ENCODE data around the gene QTRT2.

QTRT2 gene

DNA sequence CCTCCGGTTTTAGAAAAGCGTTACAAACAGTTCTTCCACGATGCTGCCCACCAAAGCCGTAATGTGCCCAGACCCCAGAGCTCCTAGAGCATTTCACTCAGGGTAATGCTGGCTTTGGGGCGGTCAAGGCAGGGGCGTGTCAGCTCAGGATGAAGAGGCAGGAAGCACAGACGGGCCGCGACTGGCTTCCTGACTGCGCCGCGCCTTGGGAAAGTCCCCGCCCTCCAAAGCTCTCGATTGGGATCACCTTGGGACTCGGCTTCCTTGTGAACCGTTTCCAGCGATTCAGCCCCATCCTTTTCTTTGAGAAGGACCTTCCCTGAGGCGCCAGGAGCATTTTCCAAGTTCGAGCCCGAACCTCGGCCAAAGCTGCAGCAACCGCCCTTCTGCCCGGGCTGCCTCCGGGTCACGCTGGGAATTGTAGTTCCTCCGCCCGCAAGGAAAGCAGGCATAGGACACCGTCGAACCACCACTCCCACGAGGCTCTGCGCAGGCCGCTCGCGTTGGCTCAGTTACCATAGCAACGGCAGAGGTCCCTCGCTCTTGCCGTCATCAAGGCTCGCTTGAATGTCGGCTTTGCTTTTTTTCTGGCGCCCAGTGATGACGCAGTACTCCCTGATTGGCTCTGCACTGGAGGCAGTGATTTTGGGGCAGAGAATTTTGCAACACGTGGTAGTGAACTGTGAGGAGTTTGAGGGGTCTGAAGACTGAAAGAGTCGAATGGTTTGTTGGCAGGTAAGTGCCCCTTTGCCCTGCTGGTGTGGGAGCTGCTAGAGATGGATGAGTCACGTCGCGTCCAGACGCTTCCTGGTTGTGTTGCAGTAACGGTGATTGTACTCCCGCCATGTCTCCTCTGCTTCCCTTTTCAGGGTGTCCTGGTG is at the start of gene QTRT2, which contains the start of gene CCDC191:
Gene QTRT2 (plus strand): TSS at position 608 of the 881 bp plus-strand sequence. CDS start 8,521 bp downstream, outside the sequence.
Gene CCDC191 (minus strand): TSS at position 397 of the 881 bp plus-strand sequence. CDS start 60 bp downstream, at position 337.
- Histone ChIP-seq H3K9me3 (no peaks in the 10 kb centered on the region), H3K27me3 (no peaks in the 10 kb centered on the region), H3K36me3 (no peaks in the 10 kb centered on the region), H3K27ac (peak within 1 kb of the TSS; percentile 80), H3K4me3 (ENCODE audit: low read depth in 1 of 2, low read length in 1 of 2) (peak within 1 kb of the TSS; percentile 79 to 100), H3K4me1 (ENCODE audit: control insufficient read depth in 1 of 2, insufficient read depth in 1 of 2, low read depth in 1 of 2, low read length in 1 of 2) (peaks cover 19 to 26% of the 10 kb centered on the region in 2 experiments)
- TF ChIP-seq, protein P1, sequence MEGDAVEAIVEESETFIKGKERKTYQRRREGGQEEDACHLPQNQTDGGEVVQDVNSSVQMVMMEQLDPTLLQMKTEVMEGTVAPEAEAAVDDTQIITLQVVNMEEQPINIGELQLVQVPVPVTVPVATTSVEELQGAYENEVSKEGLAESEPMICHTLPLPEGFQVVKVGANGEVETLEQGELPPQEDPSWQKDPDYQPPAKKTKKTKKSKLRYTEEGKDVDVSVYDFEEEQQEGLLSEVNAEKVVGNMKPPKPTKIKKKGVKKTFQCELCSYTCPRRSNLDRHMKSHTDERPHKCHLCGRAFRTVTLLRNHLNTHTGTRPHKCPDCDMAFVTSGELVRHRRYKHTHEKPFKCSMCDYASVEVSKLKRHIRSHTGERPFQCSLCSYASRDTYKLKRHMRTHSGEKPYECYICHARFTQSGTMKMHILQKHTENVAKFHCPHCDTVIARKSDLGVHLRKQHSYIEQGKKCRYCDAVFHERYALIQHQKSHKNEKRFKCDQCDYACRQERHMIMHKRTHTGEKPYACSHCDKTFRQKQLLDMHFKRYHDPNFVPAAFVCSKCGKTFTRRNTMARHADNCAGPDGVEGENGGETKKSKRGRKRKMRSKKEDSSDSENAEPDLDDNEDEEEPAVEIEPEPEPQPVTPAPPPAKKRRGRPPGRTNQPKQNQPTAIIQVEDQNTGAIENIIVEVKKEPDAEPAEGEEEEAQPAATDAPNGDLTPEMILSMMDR (IDR thresholded peaks at IDR 0.05), result no peak

DNA sequence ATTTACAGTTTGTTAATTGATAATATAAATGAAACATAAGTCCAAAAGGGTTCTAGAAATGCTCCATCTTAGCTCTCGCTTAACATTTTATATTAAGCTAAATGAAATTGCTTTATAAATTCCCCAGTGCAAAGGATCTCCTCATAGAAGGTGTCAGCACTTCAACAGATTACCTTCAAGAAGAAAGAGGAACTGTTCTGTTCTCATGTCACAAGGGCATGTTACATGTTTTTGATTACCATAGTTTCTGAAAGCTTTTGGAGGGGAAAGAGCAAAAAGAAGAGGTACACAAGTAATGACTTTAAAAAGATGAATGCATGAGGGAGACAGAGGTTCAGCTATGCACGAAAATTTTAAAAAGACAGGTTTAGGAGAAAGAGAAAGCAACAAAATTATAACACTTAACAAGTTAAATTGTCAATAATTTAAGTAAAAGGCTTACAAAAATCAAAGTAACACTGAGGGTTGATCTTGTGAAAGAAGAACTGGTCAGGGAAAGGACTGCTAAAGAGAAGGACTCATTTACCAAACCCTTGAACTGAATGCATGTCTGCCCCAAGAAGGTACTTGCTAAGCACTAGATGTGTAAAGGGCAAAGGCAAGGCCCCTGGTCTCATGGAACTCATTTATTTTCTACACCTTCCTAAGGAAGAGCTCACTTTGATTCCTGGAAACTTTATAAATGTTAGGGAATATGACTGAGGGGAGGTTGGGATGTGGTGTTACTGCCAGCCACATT is 45.3 kb upstream of the QTRT2 start:
- Histone ChIP-seq H3K4me3 (ENCODE audit: low read depth in 1 of 2, low read length in 1 of 2) (no peak overlapping the region), H3K4me1 (ENCODE audit: control insufficient read depth in 1 of 2, insufficient read depth in 1 of 2, low read depth in 1 of 2, low read length in 1 of 2) (no peaks in the 10 kb centered on the region), H3K27ac (no peak overlapping the region), H3K36me3 (no peaks in the 10 kb centered on the region), H3K27me3 (no peaks in the 10 kb centered on the region), H3K9me3 (no peaks in the 10 kb centered on the region)
- TF ChIP-seq, protein P1 (IDR thresholded peaks at IDR 0.05), result no peak

DNA sequence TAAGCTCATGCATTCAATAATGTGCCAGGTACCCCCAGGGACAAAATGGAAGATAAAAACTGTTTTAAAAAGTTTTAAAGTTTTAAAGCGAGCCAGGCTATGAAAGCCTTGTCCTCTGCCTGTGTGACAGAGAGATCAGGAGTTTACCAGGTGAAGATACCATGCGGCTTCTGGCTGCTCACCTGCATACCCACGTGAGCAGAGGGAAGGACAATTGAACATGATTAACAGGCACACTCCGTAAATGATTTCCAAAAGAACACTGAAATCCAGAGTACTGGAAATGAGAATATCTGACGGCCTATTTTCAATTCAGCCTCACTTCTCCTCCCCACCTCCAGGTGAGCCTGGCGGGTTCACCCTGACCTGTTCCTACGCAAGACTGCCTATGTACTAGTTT is 42.3 kb upstream of the QTRT2 start:
- no peak overlapping the region for H3K27ac ChIP-seq
- no peaks in the 10 kb centered on the region for H3K4me1 ChIP-seq (ENCODE audit: control insufficient read depth in 1 of 2, insufficient read depth in 1 of 2, low read depth in 1 of 2, low read length in 1 of 2)
- TF ChIP-seq, protein P1 (IDR thresholded peaks at IDR 0.05), result no peak
- H3K9me3 ChIP-seq, result no peaks in the 10 kb centered on the region
- no peaks in the 10 kb centered on the region for H3K36me3 ChIP-seq
- H3K4me3 ChIP-seq (ENCODE audit: low read depth in 1 of 2, low read length in 1 of 2), result no peak overlapping the region
- H3K27me3 ChIP-seq, result no peaks in the 10 kb centered on the region

DNA sequence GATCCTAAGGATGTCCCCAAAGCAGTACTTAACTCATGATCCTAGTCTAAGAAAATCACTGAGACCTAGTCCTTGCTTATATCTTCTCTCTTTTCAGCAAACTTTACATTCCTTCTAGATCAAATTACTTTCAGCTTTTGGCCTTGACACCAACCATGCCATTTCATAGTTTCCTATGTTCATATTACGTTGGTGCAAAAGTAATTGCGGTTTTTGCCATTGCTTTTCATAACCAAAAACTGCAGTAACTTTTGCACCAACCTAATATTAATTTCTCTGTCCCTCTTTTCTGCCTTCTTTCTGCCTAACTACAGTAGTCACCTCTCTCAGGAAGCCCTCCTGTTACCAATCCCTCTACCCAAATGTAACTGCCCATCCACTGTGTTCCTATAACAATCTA is 37.1 kb upstream of the QTRT2 start:
- Histone ChIP-seq H3K4me3 (ENCODE audit: low read depth in 1 of 2, low read length in 1 of 2) (no peak overlapping the region), H3K27ac (no peak overlapping the region), H3K27me3 (no peaks in the 10 kb centered on the region), H3K4me1 (ENCODE audit: control insufficient read depth in 1 of 2, insufficient read depth in 1 of 2, low read depth in 1 of 2, low read length in 1 of 2) (no peaks in the 10 kb centered on the region), H3K36me3 (no peaks in the 10 kb centered on the region), H3K9me3 (no peaks in the 10 kb centered on the region)
- TF ChIP-seq, protein P1 (IDR thresholded peaks at IDR 0.05), result no peak

DNA sequence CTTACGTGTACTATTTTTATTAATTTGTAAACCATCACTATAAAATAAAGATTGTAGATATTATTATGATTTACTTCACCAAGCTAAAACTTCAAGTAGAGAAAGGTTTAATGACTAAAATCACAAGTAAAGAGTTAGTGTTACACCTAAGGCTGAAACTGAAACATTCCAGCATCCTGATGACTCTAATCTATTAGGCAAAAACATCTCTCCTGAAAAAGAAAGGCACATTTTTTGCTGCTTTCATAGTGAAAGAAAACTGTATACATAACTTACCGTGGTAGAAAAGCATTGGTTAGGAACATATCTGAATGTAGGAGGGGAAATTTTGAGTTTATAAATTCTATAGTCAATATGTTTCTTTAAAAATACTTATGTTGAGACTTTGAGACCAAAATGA is 35.6 kb upstream of the QTRT2 start:
- Histone ChIP-seq H3K4me3 (ENCODE audit: low read depth in 1 of 2, low read length in 1 of 2) (no peak overlapping the region), H3K36me3 (no peaks in the 10 kb centered on the region), H3K27ac (no peak overlapping the region), H3K4me1 (ENCODE audit: control insufficient read depth in 1 of 2, insufficient read depth in 1 of 2, low read depth in 1 of 2, low read length in 1 of 2) (no peaks in the 10 kb centered on the region), H3K9me3 (no peaks in the 10 kb centered on the region), H3K27me3 (no peaks in the 10 kb centered on the region)
- TF ChIP-seq, protein P1 (IDR thresholded peaks at IDR 0.05), result no peak

Data from neutrophil (primary cell).